ENCODE results near the gene MYO16. TPM values are rescaled to one million over a fixed set of nuclear protein-coding genes. Genes with fewer than 3 reads are reported as not detected.

MYO16 gene
- total and polyA plus RNA-seq, 2 of the 4 experiments (the other 2 are of a cell fraction), result under 0.01 to 0.03 TPM

- Histone ChIP-seq H4K20me1 (ENCODE audit: insufficient read depth, low read length) (no peaks in the 10 kb centered on the region), H3K27me3 (ENCODE audit: control insufficient read depth, insufficient read depth, low read length) (peaks cover 10% of the 10 kb centered on the region), H3K9me1 (ENCODE audit: insufficient read depth, low read length) (no peaks in the 10 kb centered on the region), H3K9me3 (ENCODE audit: control insufficient read depth, insufficient read depth, low read length) (peaks cover 2% of the 10 kb centered on the region; the same call in 1 of the 2 replicates), H2AK5ac (ENCODE audit: low read depth, low read length) (no peak overlapping the region), H2AFZ (replicated peaks; ENCODE audit: low read length, poor library complexity) (peak overlapping the region; percentile 52), H3K18ac (ENCODE audit: low read depth, low read length) (no peak overlapping the region), H2BK15ac (ENCODE audit: low read depth, low read length) (no peak overlapping the region), H4K8ac (ENCODE audit: low read depth in 2 of 2, low read length in 2 of 2) (no peak overlapping the region), H3K4me3 (ENCODE audit: insufficient read depth, low read depth, low read length) (no peak overlapping the region), H2BK120ac (ENCODE audit: low read depth, low read length) (no peak overlapping the region), H2BK5ac (ENCODE audit: low read depth, low read length, poor library complexity, severe bottlenecking) (no peak overlapping the region), H3K56ac (ENCODE audit: extremely low read depth, insufficient read depth, low read length) (no peak overlapping the region), H2AK9ac (replicated peaks; ENCODE audit: low read depth, low read length, poor library complexity) (no peak overlapping the region), H3K4me1 (ENCODE audit: control insufficient read depth, insufficient read depth, low read length) (no peaks in the 10 kb centered on the region), H3K14ac (replicated peaks; ENCODE audit: low read depth, low read length) (no peak overlapping the region), H2BK20ac (ENCODE audit: low read depth, low read length) (no peak overlapping the region), H3K36me3 (ENCODE audit: control insufficient read depth, insufficient read depth, low read length) (no peaks in the 10 kb centered on the region), H3K4ac (ENCODE audit: low read depth, low read length) (no peak overlapping the region), H4K5ac (ENCODE audit: low read depth, low read length) (no peak overlapping the region), H3K79me1 (ENCODE audit: low read depth in 1 of 2, low read length in 2 of 2) (no peaks in the 10 kb centered on the region), H3K23ac (ENCODE audit: low read depth, low read length) (no peak overlapping the region; the same call in 1 of the 2 replicates), H4K91ac (ENCODE audit: insufficient read depth, low read depth, low read length) (no peak overlapping the region), H3K9ac (ENCODE audit: low read depth, low read length) (no peak overlapping the region), H3K27ac (ENCODE audit: insufficient read depth, low read length) (no peak overlapping the region), H3K4me2 (ENCODE audit: low read depth, low read length) (no peak overlapping the region)
- in situ Hi-C loops (cut with MboI; ENCODE audit: low sequenced_read_pairs), result no loop called here
- no TSS peak for BruUV-seq (replicated peaks)
- POLR2A ChIA-PET (ENCODE audit: unreplicated experiment), result no interaction called here
- 30% methylated on average over 3 of the region's 6 CpGs; no CpG with 5 or more reads in 1 of the 2 experiments for WGBS, 2 experiments (ENCODE audit: extremely low coverage in 2 of 2, insufficient read length in 1 of 2)
- no peak for TF ChIP-seq ELK1 (IDR thresholded peaks at IDR 0.05; ENCODE audit: borderline replicate concordance, low read depth, low read length)
- no peak for TF ChIP-seq BHLHE40 (IDR thresholded peaks at IDR 0.05; ENCODE audit: low read depth, low read length)
- TF ChIP-seq MXI1 (IDR thresholded peaks at IDR 0.05; ENCODE audit: borderline replicate concordance, low read depth, low read length), result no peak
- TF ChIP-seq CTCF (conservative IDR thresholded peaks at IDR 0.05; ENCODE audit: low read depth, low read length), result no peak
- TF ChIP-seq CEBPB (IDR thresholded peaks at IDR 0.05; ENCODE audit: low read depth, low read length), result no peak
- TF ChIP-seq USF2 (IDR thresholded peaks at IDR 0.05; ENCODE audit: low read depth, low read length), result peak; percentile 68; the same call in 1 of the 2 replicates
- no peak for TF ChIP-seq RFX5 (IDR thresholded peaks at IDR 0.05; ENCODE audit: low read depth, low read length)
- no peak for TF ChIP-seq MAZ (IDR thresholded peaks at IDR 0.05; ENCODE audit: borderline replicate concordance, low read depth, low read length)
- no peak for TF ChIP-seq SMC3 (IDR thresholded peaks at IDR 0.05; ENCODE audit: low read depth, low read length)
- dilution Hi-C loops (cut with HindIII; ENCODE audit: low sequenced_read_pairs, unreplicated experiment), result no loop called here
- ATAC-seq (ENCODE audit: low read depth), result no peak
- no peak for DNase-seq
- intact Hi-C loops (cut with micrococcal nuclease), result no loop called here
- CTCF ChIA-PET, result no interaction called here
These were observed 466.7 kb downstream of the MYO16 start for GRCh38 chr13:109096101-109096500.
